ENCODE measurements around the gene ANKAR.

DNA sequence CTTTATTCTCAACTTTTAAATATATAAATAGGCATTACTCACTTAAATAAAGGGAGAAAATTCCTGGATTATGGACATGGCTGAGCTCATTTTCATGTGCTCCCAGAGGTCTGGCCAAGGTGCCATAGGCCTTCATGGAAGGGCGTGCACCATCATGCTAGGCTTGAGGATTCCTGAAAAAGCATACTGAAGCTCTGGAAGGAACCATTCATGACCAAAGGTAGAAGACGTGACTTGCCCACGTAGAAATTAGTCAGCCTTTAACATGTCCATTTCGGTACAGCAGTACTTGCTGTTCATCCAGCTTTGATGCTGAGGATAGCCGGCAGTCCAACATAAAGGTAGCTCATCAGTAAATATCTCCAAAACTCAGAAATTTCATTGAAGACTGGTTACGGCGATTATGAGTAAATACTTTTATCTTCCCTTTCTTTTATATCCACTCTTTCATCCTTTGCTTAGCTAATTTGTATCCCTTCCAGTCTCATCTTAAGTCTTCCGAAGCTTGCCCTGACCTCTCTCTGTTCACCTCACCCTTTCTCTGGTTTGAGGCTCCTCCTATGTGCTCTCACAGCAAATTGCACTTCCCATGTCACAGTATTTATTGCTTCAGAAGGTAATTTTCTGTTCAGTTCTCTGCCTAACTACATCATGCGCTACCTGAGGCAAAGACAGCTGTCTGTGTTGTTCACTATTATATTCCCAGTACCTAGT is 45.5 kb upstream of the ANKAR start:
- TF ChIP-seq CTCF (conservative IDR thresholded peaks at IDR 0.05; ENCODE audit: low read depth, low read length) (no peak), POLR2A (IDR thresholded peaks at IDR 0.05; ENCODE audit: low read depth, low read length) (no peak), SMC3 (IDR thresholded peaks at IDR 0.05; ENCODE audit: low read depth, low read length) (no peak), RFX5 (IDR thresholded peaks at IDR 0.05; ENCODE audit: low read depth, low read length) (no peak), MXI1 (IDR thresholded peaks at IDR 0.05; ENCODE audit: borderline replicate concordance, low read depth, low read length) (no peak), CEBPB (IDR thresholded peaks at IDR 0.05; ENCODE audit: low read depth, low read length) (no peak), RCOR1 (IDR thresholded peaks at IDR 0.05; ENCODE audit: insufficient replicate concordance, low read length) (no peak)
- TF ChIP-seq, protein P1, sequence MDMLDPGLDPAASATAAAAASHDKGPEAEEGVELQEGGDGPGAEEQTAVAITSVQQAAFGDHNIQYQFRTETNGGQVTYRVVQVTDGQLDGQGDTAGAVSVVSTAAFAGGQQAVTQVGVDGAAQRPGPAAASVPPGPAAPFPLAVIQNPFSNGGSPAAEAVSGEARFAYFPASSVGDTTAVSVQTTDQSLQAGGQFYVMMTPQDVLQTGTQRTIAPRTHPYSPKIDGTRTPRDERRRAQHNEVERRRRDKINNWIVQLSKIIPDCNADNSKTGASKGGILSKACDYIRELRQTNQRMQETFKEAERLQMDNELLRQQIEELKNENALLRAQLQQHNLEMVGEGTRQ (IDR thresholded peaks at IDR 0.05; ENCODE audit: low read depth, low read length), result no peak

All from IMR-90 (cell line).